ENCODE measurements around the gene UPK1B.

Gene UPK1B

GRCh38 chr3:119228373-119229145, 55.2 kb downstream of the UPK1B start:
- no peak for DNase-seq (ENCODE audit: low spot score)
- no peak for TF ChIP-seq CTCF (IDR thresholded peaks at IDR 0.05; ENCODE audit: borderline replicate concordance, control extremely low read depth, extremely low read depth, insufficient read depth, missing control alignments)
- in situ Hi-C loops (cut with MboI; ENCODE audit: low sequenced_read_pairs, unreplicated experiment) = no loop called here

DNA sequence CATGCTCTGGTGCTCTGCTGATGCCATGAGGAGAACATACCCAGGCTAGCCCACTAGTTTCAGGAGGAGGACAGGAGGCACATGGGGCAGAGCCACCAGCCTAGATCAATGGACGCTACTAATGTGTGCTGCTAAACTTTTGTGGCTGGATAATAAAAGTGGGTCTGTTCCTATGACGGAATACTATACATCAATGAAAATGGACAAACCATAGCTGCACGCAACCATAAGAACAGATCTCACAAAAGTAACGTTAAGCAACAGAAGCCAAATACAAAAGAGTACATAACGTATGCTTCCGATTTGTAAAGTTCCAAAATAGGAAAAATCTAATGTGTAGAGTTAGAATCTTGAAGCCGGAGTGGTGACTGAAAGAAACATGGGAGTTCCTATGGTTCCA, 55.8 kb downstream of the UPK1B start:
- in situ Hi-C loops (cut with MboI; ENCODE audit: low sequenced_read_pairs, unreplicated experiment) = no loop called here
- no peak for TF ChIP-seq CTCF (IDR thresholded peaks at IDR 0.05; ENCODE audit: borderline replicate concordance, control extremely low read depth, extremely low read depth, insufficient read depth, missing control alignments)
- DNase-seq (ENCODE audit: low spot score) = no peak

DNA sequence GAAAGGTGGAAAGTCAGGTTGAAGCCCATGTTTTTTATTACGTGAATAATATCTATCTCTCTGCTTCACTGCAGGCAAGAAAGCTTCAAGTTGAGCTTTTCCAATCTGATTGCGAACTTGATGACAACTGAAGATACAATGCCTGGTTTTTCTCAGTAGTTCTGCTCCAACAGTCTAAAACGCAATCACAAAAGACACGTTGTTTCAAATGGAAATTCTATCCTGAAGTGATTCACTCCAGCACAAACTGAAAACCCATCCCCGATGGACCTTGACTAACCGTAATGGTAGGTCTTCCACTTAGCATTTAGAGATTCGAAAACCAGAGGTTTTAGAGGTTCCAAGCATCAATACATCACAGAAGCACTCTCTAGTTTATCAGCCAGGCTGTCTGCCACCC, 56.7 kb downstream of the UPK1B start:
- DNase-seq (ENCODE audit: low spot score) = no peak
- in situ Hi-C loops (cut with MboI; ENCODE audit: low sequenced_read_pairs, unreplicated experiment) = no loop called here
- TF ChIP-seq CTCF (IDR thresholded peaks at IDR 0.05; ENCODE audit: borderline replicate concordance, control extremely low read depth, extremely low read depth, insufficient read depth, missing control alignments) = no peak

- no peak for TF ChIP-seq CTCF (IDR thresholded peaks at IDR 0.05; ENCODE audit: borderline replicate concordance, control extremely low read depth, extremely low read depth, insufficient read depth, missing control alignments)
- in situ Hi-C loops (cut with MboI; ENCODE audit: low sequenced_read_pairs, unreplicated experiment) = no loop called here
Observed at GRCh38 chr3:119230745-119231144, 57.3 kb downstream of the UPK1B start.

DNA sequence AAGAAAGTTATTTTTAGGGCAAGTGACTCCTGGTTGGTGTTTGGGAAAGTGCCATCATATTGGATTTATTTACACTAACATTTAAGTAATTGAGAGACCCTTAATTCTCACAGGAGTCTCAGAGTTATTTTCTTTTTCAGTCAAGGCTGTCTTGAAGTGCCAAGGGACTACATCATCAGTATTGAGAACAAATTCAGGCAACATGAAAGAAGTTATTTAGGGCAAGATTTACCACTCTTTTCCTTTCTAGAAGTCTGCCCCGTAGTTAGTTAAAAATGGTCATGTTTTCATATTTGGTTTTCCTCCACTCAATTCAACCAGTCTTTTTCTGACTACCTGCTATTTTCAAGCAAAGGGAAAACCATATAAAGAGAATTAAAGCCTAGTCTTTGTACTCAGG, 61.2 kb downstream of the UPK1B start:
- TF ChIP-seq CTCF (IDR thresholded peaks at IDR 0.05; ENCODE audit: borderline replicate concordance, control extremely low read depth, extremely low read depth, insufficient read depth, missing control alignments) = no peak
- DNase-seq (ENCODE audit: low spot score) = no peak
- in situ Hi-C loops (cut with MboI; ENCODE audit: low sequenced_read_pairs, unreplicated experiment) = no loop called here

More at GRCh38 chr3:119230745-119231144, 57.3 kb downstream of the UPK1B start:
- no peak for DNase-seq (ENCODE audit: low spot score)

DNA sequence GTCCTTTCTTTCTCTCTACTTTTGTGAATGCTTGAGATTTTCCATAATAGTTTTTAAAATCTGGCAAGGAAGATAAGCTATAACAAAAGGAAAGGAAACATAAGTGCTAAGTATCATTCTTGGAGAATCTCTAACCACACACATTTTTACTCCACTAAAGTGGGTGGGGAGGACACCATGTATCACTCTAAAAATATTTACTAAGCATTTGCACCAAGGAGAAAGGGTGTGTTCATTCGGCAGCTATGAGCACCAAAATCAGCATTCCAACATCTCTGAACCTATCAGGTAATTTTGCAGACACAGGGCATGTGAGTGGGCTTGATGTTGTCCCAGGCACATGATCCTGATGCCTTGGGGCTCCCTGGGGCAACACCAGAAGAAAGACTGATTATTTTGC, 61.8 kb downstream of the UPK1B start:
- no peak for TF ChIP-seq CTCF (IDR thresholded peaks at IDR 0.05; ENCODE audit: borderline replicate concordance, control extremely low read depth, extremely low read depth, insufficient read depth, missing control alignments)
- in situ Hi-C loops (cut with MboI; ENCODE audit: low sequenced_read_pairs, unreplicated experiment) = no loop called here
- no peak for DNase-seq (ENCODE audit: low spot score)

Data from GM13976 (cell line).